Measurements from ENCODE around the gene TRDMT1.

The TRDMT1 gene, protein sequence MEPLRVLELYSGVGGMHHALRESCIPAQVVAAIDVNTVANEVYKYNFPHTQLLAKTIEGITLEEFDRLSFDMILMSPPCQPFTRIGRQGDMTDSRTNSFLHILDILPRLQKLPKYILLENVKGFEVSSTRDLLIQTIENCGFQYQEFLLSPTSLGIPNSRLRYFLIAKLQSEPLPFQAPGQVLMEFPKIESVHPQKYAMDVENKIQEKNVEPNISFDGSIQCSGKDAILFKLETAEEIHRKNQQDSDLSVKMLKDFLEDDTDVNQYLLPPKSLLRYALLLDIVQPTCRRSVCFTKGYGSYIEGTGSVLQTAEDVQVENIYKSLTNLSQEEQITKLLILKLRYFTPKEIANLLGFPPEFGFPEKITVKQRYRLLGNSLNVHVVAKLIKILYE

DNA sequence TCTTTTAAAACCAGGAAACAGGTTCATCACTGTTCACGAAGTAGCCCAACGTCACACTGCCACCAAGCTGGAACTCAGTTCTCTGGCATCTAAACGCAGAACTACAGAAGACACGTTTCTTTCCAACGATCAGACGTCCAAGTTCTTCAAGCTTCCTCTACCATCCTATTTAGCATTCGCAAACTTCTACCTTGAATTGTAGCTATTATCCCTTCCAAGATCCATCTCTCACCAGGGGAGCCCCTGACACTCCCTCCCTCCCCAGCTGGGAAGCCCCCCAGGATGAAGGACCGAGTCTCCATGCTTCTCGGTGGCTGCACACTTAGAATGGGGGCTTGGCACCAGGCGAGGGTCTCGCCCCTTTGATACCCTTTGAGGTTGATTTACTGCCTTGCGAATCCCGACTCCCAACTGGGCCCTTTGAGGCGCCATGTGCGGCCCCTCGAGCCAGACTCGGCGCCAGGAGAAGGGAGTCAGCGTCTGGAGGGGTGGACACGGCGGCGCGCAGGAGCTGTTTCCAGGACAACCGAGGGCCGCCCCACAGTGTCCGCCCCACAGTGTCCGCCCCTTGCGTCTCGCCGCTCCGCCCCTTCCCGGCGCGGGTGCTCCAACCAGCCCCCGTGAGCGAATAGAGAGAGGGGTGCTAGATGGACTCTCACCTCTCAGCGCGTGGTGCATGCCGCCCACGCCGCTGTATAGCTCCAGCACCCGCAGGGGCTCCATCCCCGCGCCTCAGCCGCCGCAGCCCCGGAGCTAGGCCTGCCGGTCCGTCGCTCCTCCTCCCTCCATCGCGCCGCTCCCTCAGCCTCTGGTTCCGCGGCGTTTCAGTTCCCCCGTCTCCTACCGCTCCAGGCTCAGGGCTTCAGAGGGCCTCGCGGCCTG, at the start of gene TRDMT1:
Gene TRDMT1 (minus strand): TSS at position 761 of the 882 bp plus-strand sequence. CDS start 38 bp downstream, at position 723.
- peak; percentile 94 for DNase-seq (ENCODE audit: low read depth, low spot score)

DNA sequence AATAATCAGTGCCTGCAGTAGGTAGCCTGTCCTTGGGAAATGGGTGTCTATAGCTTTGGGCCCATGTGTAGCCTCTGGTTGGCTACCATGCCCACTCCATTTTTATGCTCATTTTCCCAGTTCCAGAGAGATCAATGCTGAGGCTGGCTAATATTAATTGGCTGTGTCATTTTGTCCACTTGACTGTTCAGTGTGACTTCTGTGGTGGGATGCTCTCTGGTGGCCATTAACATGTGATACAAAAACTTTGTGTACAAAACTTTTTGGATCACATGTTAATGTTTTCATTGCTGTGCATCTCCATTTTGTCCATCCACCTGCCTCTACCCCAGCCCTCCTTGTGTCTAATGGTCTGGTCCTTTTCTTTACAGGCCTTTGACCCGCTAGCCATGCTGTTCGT, 49.3 kb upstream of the TRDMT1 start:
- DNase-seq (ENCODE audit: low read depth, low spot score): no peak

- no peak for DNase-seq (ENCODE audit: low read depth, low spot score)
These were observed 48.3 kb upstream of the TRDMT1 start for GRCh38 chr10:17249820-17250219.

- no peak for DNase-seq (ENCODE audit: low read depth, low spot score)
These were observed 47.5 kb upstream of the TRDMT1 start for GRCh38 chr10:17248964-17249363.

GRCh38 chr10:17247210-17247609, 45.7 kb upstream of the TRDMT1 start:
- no peak for DNase-seq (ENCODE audit: low read depth, low spot score)

GRCh38 chr10:17244700-17245365, 43.4 kb upstream of the TRDMT1 start:
- DNase-seq (ENCODE audit: low read depth, low spot score): no peak

DNA sequence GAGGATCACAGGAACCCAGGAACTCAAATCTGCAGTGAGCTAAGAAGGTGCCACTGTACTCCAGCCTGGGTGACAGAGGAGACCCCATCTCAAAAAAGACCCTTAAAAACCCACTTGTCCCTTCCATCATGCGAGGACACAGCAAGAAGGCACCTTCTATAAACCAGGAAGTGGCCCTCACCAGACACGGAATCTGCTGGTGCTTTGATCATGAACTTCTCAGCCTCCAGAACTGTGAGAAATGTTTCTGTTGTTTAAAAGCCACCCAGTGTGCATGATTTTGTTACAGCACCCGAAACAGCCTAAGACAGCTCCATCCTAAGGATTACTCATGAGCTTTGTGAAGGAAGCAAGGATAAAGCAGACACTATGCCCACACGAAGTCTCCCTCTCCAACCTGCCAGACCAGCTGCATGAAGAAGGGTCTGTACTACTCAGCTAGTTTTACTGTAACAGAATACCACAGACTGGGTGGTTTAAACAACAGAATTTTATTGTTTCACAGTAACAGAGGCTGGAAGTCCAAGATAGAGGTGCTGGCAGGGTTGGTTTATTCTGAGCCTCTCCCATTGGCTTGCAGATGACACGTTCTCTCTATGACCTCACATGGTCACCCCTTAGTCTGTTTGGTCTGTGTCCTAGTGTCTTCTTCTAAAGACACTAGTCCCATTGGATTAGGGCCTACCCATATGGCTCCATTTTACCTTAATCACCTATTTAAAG, 40.3 kb upstream of the TRDMT1 start:
- DNase-seq (ENCODE audit: low read depth, low spot score): no peak

- no peak for DNase-seq (ENCODE audit: low read depth, low spot score)
These were observed 39.1 kb upstream of the TRDMT1 start for GRCh38 chr10:17240616-17241015.

DNA sequence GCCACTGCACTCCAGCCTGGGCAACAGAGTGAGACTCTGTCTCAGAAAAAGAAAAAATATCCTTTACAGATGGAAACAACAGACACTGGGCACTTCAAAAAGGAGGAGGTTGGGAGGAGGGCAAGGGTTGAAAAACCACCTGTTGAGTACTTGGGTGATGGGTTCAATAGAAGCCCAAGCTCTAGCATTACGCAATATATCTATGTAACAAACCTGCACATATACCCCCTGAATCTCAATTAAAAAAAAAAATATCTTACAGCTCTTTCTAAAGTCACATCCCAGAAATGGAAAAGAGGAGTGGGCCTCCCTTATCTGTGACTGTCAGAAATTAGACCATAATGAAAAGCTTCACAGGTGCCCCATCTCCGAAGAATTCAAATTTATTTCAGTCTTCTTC, 38.6 kb upstream of the TRDMT1 start:
- no peak for DNase-seq (ENCODE audit: low read depth, low spot score)

- no peak for DNase-seq (ENCODE audit: low read depth, low spot score)
These were observed 38.0 kb upstream of the TRDMT1 start for GRCh38 chr10:17239345-17240085.

DNA sequence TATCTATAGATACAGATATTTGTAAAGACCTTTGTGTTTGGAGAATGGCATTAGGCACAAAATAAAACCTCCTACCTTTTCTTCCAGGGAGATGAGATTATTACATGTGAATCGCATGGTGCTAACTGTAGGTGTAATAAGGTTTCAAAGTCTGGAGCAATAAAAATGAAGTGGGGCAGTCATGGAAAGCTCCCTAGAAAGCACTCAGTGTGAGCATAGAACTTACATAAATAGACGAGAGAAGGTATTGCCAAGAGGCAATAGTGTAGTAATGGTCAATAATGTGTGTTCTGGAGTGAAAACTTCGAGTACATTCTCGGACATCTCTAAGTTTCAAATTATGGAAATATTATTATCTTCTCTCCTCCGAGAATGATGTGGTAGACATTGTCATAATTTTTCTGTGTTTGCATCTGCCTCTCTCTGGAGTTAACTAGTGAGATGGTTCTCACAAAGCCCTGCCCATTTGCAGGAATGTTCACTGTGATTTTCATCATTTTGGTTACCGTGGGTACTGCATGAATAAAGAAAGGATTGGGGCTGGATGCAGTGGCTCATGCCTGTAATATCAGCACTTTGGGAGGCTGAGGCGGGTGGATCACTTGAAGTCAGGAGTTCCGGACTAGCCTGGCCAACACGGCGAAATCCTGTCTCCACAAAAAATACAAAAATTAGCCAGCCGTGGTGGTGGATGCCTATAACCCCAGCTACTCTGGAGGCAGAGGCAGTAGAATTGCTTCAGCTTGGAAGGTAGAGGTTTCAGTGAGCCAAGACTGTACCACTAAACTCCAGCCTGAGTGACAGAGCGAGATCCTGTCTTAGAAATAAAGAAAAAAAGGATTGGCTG, 37.2 kb upstream of the TRDMT1 start:
- no peak for DNase-seq (ENCODE audit: low read depth, low spot score)

GRCh38 chr10:17237915-17238444, 36.5 kb upstream of the TRDMT1 start:
- DNase-seq (ENCODE audit: low read depth, low spot score): no peak

DNA sequence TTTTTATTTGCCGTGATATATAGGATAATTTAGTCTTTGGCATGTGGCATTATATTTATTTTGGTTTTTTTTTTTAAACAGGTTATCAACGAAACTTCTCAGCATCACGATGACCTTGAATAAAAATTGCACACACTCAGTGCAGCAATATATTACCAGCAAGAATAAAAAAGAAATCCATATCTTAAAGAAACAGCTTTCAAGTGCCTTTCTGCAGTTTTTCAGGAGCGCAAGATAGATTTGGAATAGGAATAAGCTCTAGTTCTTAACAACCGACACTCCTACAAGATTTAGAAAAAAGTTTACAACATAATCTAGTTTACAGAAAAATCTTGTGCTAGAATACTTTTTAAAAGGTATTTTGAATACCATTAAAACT, 35.7 kb upstream of the TRDMT1 start:
- no peak for DNase-seq (ENCODE audit: low read depth, low spot score)

DNA sequence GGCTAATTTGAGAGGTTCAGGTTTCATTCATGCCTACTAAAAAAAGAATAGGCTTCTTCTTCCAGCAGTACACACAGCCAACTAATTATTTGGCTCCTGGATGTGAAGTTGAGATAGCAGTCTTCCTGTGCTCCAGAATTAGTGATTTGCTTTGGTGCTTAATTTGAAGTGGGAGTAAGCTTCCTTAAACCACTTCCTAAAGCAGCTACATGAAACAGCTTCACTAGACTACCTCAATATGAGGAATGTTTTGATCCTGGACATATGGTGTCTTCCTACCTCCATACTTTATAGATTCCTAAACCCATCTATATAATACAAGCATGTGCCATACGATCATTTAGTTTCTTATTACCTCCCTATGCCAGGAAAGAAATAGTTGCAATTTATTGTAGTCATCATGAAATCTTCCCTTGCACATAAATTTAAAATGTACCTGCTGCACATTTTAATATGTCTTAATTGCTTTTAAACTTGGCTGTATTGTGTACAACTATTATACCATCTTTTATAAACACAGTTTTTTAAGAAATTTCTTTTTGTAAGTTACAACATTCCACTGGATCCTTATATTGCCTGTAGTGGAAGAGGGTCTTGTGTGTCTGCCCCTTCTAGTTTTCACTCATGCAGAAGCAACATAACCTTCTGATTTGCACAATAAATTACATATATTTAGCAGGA, 35.1 kb upstream of the TRDMT1 start:
- no peak for DNase-seq (ENCODE audit: low read depth, low spot score)

GRCh38 chr10:17235136-17235535, 33.7 kb upstream of the TRDMT1 start:
- DNase-seq (ENCODE audit: low read depth, low spot score): no peak

DNA sequence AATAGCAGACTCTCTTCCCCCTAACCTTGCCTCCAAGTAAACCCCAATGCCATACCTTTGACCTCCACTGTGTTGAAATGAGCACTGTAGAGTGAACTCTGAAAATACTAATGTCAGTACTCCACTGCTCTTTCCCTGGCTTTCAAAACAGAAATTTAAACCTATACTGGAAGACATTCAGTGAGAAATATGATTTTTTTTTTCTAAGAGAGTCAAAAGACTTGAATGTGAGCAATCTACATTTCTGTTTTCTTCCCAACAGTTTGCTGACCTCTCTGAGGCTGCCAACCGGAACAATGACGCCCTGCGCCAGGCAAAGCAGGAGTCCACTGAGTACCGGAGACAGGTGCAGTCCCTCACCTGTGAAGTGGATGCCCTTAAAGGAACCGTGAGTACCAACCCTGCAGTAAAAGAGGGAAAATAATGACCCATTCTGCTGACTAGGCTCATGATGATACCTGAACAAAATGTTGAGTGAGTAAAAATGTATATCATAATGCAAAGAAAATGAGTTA, 33.0 kb upstream of the TRDMT1 start:
- no peak for DNase-seq (ENCODE audit: low read depth, low spot score)

- no peak for DNase-seq (ENCODE audit: low read depth, low spot score)
These were observed 32.0 kb upstream of the TRDMT1 start for GRCh38 chr10:17233286-17233991.

GRCh38 chr10:17232276-17232960, 30.9 kb upstream of the TRDMT1 start:
- DNase-seq (ENCODE audit: low read depth, low spot score): no peak
